AG10803 (cell line): Measurements from ENCODE around the gene SYF2.
"Not testable (repeated sequence)": the region's sequence is repeated elsewhere in the genome, so short reads cannot be mapped to it uniquely, and the experiment has no call there.

Experiments
- DNase-seq: peaks from one replicate; pipeline ENCODE4 v3.0.0; 2010; ENCODE audit warnings: low read depth
- H3K4me3 ChIP-seq: 2 replicates; pipeline ENCODE4 v1.5.1; 2011; ENCODE audit warnings: mild to moderate bottlenecking, low read length, control low read depth
- TF ChIP-seq, protein P1 (sequence below): conservative IDR thresholded peaks from 2 replicates; pipeline ENCODE4 v1.5.1; 2011; ENCODE audit warnings: mild to moderate bottlenecking, low read length, control low read depth, inconsistent platforms

Gene SYF2

DNA sequence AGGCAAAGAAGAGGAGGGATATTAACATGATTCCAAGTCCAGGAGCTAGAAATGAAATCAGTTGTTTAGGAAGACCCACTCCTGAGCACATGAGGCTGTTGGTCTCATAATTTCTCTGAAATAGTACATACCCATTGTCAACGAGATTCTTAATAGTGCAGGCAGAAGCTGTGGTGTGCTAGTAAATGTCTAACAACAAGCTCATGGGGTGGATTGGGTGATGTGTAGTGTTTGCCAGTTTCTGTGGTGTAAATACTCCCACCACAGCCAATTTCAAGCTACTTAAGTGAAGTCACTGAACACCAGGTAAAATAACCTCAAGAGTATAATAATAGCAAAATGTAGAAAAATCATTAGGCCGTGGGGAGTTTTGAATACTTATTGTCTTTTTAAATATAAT is 42.0 kb downstream of the SYF2 start:
- H3K4me3 ChIP-seq = no peak overlapping the region
- TF ChIP-seq, protein P1, sequence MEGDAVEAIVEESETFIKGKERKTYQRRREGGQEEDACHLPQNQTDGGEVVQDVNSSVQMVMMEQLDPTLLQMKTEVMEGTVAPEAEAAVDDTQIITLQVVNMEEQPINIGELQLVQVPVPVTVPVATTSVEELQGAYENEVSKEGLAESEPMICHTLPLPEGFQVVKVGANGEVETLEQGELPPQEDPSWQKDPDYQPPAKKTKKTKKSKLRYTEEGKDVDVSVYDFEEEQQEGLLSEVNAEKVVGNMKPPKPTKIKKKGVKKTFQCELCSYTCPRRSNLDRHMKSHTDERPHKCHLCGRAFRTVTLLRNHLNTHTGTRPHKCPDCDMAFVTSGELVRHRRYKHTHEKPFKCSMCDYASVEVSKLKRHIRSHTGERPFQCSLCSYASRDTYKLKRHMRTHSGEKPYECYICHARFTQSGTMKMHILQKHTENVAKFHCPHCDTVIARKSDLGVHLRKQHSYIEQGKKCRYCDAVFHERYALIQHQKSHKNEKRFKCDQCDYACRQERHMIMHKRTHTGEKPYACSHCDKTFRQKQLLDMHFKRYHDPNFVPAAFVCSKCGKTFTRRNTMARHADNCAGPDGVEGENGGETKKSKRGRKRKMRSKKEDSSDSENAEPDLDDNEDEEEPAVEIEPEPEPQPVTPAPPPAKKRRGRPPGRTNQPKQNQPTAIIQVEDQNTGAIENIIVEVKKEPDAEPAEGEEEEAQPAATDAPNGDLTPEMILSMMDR = no peak
- no peak for DNase-seq

DNA sequence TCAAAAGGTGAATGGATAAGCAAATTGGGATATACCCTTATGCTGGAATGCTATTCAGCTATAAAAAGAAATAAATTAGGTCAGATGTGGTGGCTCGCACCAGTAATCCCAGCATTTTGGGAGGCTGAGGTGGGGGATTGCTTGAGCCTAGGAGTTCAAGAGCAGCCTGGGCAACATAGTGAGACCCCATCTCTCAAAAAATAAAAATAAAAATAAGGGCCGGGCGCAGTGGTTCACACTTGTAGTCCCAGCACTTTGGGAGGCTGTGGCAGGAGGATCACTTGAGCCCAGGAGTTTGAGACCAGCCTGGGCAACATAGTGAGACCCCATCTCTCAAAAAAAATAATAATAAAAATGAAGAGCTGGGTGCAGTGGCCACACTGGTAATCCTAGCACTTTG is 44.4 kb downstream of the SYF2 start:
- DNase-seq = not testable (repeated sequence)

DNA sequence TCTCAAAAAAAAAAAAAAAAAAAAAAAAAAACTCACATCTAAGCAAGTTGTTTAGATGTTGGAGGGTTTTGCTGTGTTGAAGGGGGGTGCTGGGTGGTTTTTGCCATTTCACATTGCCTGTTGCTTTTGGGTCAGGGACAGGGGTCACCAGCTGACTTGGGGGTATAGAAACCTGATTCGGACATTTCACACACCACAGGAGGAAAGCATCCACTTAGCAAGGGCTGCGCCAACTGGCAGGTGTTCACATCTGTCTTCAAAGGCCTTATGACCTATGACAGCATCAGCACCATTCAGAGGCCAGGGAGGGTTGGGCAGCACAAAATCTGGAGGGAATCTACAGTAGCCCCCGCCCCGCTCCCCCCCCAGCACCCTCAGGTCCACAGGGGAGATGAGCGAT is 45.2 kb downstream of the SYF2 start:
- TF ChIP-seq, protein P1 = no peak
- H3K4me3 ChIP-seq = no peak overlapping the region
- DNase-seq = no peak

More for the DNA sequence above, 44.4 kb downstream of the SYF2 start:
- H3K4me3 ChIP-seq = not testable (repeated sequence)

DNA sequence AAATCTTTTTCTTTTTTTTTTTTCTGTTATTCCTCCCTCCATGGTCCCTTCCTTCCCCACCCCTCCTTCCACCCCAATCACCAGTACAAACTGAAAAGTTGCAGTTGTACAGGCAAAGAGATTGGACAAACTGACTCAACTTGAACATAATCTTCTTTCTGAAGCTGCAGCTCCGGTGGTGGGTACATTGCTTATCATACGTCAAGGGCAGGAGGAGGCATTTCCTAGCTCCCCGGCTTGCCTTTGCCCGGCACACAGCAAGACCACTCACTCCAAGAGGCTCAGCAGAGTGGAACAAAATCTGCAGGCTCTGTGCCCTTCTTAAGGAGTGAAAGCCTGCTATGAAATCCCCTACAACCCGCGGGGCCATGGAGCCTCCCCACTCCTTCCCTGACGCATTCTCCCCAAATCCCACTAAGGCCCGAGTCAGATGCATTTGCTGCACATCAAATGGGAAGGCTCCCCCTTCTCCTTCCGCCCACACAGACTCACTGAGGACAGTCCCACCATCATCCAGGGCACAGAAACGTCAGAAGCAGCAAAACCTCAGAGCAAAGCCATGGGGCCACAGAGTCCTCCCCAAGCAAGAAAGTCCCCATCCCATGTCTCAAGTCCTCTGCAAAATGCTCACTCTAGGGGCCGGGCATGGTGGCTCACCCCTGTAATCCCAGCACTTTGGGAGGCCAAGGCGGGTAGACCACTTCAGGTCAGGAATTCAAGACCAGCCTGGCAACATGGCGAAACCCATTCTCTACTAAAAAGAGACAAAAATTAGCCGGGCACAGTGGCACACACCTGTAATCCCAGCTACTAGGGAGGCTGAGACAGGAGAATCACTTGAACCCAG is 45.9 kb downstream of the SYF2 start:
- H3K4me3 ChIP-seq = no peak overlapping the region
- DNase-seq = no peak
- TF ChIP-seq, protein P1 = no peak

DNA sequence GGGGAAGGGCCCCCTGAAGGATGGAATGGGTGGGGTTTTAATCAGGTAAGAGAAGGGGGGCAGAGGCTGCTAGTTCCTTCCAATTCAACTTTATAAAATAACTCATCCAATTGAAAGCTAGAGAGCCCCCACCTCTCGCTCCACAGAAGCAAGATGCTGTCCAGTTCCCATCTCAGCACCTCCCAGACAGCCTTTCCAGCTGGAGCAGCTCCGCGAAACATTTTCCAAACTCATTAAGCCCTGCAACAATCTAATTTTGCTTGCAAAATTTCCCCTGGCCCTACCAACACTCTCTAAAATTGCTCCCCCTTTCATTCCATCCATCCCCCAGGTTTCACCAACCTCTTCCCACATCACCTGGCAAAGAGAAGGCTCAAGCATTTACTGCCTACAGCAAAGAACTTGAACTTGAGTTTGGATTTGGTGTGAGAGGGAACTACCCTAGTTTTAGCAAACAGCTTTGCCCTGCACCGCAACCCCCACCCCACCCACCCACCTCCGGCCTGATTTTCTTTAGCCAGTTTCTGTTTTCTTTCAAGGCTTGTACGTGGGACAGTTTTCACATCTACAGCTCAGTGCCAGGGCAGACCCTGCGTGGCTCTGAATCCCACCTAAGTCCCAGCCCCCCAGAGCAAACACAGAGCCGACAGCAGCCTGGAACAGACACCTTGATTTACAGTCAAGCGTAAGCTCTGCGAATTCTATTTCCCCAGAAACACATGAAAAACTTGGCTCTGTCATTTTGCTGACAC is 46.7 kb downstream of the SYF2 start:
- DNase-seq = no peak
- TF ChIP-seq, protein P1 = no peak
- H3K4me3 ChIP-seq = no peak overlapping the region

DNA sequence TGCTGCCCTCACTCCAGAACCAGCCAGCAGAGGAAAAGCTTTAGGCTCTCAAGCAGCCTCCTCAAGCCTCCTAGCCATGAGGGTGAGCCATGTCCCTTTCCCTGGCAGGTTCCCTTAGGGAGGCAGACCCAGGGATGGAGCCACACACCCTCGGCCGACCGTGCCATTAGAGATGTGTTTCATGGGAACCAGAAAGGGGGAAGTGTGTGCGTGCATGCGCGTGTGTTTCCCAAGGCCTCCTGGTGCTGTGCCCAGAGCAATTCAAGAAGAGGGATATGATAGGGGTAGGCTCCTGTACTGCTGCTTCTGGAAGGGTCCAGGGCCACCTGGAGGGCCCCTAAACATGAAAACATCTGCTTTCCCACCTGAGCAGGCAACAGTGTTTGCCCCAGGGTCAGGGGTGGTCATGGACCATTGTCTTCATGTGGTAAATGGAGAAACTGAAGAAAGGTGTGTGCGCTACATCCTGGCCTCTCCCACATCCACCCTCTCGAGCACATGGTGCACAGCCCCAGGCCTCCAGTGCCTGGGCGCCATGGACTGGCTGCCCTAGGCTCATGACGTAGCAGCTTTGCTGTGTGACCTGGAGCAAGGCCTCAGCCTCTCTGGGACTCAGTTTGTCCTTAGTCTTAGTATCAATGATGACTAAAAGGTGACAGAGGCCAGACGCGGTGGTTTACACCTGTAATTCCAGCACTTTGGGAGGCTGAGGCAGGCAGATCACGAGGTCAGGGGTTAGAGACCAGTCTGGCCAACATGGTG is 48.1 kb downstream of the SYF2 start:
- no peak for DNase-seq
- H3K4me3 ChIP-seq = no peak overlapping the region
- TF ChIP-seq, protein P1 = no peak
